ENCODE results near the gene MAPK8IP2.

Gene MAPK8IP2

GRCh38 chr22:50562523-50563412, 37.8 kb upstream of the MAPK8IP2 start, which contains the start of gene SYCE3:
TSS of gene SYCE3 (minus strand) at chr22:50562919. CDS start at chr22:50556405, 6,514 bp downstream.
- peak within 1 kb of the TSS; percentile 57 for H3K4me3 ChIP-seq (ENCODE audit: control insufficient read depth, low read depth, low read length)
- TF ChIP-seq CTCF (conservative IDR thresholded peaks at IDR 0.05; ENCODE audit: control insufficient read depth, insufficient read depth, low read depth, low read length) = peak; percentile 52
- DNase-seq (ENCODE audit: low read depth) = peak; percentile 78

GRCh38 chr22:50563413-50564160, 37.0 kb upstream of the MAPK8IP2 start:
- TF ChIP-seq CTCF (conservative IDR thresholded peaks at IDR 0.05; ENCODE audit: control insufficient read depth, insufficient read depth, low read depth, low read length) = no peak
- DNase-seq (ENCODE audit: low read depth) = no peak
- peak overlapping the region; percentile 57 for H3K4me3 ChIP-seq (ENCODE audit: control insufficient read depth, low read depth, low read length)

- no peak for DNase-seq (ENCODE audit: low read depth)
- TF ChIP-seq CTCF (conservative IDR thresholded peaks at IDR 0.05; ENCODE audit: control insufficient read depth, insufficient read depth, low read depth, low read length) = no peak
- no peak overlapping the region for H3K4me3 ChIP-seq (ENCODE audit: control insufficient read depth, low read depth, low read length)
Observed at GRCh38 chr22:50564289-50564688, 36.3 kb upstream of the MAPK8IP2 start.

GRCh38 chr22:50567721-50568252, 32.8 kb upstream of the MAPK8IP2 start:
- no peak for DNase-seq (ENCODE audit: low read depth)
- H3K4me3 ChIP-seq (ENCODE audit: control insufficient read depth, low read depth, low read length) = no peak overlapping the region
- no peak for TF ChIP-seq CTCF (conservative IDR thresholded peaks at IDR 0.05; ENCODE audit: control insufficient read depth, insufficient read depth, low read depth, low read length)

- no peak for TF ChIP-seq CTCF (conservative IDR thresholded peaks at IDR 0.05; ENCODE audit: control insufficient read depth, insufficient read depth, low read depth, low read length)
- no peak for DNase-seq (ENCODE audit: low read depth)
- no peak overlapping the region for H3K4me3 ChIP-seq (ENCODE audit: control insufficient read depth, low read depth, low read length)
Observed at GRCh38 chr22:50568626-50569025, 32.0 kb upstream of the MAPK8IP2 start.

- no peak for TF ChIP-seq CTCF (conservative IDR thresholded peaks at IDR 0.05; ENCODE audit: control insufficient read depth, insufficient read depth, low read depth, low read length)
- H3K4me3 ChIP-seq (ENCODE audit: control insufficient read depth, low read depth, low read length) = no peak overlapping the region
- DNase-seq (ENCODE audit: low read depth) = no peak
Observed at GRCh38 chr22:50569041-50569459, 31.5 kb upstream of the MAPK8IP2 start.

All from fibroblast of mammary gland (primary cell).